ENCODE results near the gene NR2F6.
"Not testable (repeated sequence)": the region's sequence is repeated elsewhere in the genome, so short reads cannot be mapped to it uniquely, and the experiment has no call there.

Gene NR2F6

DNA sequence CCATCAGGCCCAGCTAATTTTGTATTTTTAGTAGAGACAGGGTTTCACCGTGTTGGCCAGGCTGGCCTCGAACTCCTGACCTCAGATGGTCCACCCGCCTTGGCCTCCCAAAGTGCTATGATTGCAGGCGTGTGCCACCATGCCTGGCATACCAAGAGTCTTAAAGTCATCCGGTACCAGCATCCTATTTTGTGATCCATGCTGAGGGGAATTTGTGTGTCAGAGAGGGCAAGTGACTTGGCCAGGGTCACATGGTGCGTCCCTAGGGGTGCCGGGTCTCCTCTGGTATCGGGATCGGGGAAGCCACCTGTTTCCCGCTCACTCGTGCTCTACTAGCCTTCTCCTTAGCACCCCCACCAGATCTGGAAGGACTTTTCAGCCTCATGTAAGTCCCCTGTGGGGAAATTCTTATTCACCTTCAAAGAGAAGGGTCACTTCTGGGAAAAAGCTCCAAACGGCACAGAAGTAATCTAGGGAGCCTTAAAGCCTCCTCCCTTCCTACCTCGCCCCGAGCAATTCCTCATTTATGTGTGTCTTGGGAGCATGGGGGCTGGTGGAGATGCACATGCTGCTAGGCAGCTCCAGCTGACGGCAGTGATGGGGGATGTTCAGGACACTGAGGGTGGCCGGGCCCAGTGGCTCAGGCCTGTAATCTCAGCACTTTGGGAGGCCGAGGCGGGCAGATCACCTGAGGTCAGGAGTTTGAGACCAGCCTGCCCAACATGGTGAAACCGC lies 29.9 kb upstream of the NR2F6 start:
- no peaks in the 10 kb centered on the region for H3K9me2 ChIP-seq (replicated peaks; ENCODE audit: low read depth, low read length)
- peaks cover 25% of the 10 kb centered on the region; the same call in 1 of the 2 replicates for H3K36me3 ChIP-seq (ENCODE audit: insufficient read depth, low read length)
- H3K79me2 ChIP-seq (ENCODE audit: insufficient read depth, low read length): no peaks in the 10 kb centered on the region
- no peaks in the 10 kb centered on the region for H3K27me3 ChIP-seq (ENCODE audit: insufficient read depth, low read length, poor library complexity, severe bottlenecking)
- no peaks in the 10 kb centered on the region for H4K20me1 ChIP-seq (ENCODE audit: insufficient read depth, low read length, poor library complexity, severe bottlenecking)
- no peak overlapping the region for H2AFZ ChIP-seq (ENCODE audit: low read length)
- no peaks in the 10 kb centered on the region for H3K4me1 ChIP-seq (ENCODE audit: insufficient read depth, low read length, poor library complexity, severe bottlenecking)
- H3K4me2 ChIP-seq (ENCODE audit: low read depth, low read length, poor library complexity, severe bottlenecking): no peak overlapping the region
- no peaks in the 10 kb centered on the region for H3F3A ChIP-seq (ENCODE audit: low read depth)
- H3K4me3 ChIP-seq (ENCODE audit: low read length, poor library complexity, severe bottlenecking): no peak overlapping the region
- H3K9ac ChIP-seq (ENCODE audit: low read depth, low read length, poor library complexity, severe bottlenecking): no peak overlapping the region
- TF ChIP-seq, protein P1, sequence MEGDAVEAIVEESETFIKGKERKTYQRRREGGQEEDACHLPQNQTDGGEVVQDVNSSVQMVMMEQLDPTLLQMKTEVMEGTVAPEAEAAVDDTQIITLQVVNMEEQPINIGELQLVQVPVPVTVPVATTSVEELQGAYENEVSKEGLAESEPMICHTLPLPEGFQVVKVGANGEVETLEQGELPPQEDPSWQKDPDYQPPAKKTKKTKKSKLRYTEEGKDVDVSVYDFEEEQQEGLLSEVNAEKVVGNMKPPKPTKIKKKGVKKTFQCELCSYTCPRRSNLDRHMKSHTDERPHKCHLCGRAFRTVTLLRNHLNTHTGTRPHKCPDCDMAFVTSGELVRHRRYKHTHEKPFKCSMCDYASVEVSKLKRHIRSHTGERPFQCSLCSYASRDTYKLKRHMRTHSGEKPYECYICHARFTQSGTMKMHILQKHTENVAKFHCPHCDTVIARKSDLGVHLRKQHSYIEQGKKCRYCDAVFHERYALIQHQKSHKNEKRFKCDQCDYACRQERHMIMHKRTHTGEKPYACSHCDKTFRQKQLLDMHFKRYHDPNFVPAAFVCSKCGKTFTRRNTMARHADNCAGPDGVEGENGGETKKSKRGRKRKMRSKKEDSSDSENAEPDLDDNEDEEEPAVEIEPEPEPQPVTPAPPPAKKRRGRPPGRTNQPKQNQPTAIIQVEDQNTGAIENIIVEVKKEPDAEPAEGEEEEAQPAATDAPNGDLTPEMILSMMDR (conservative IDR thresholded peaks at IDR 0.05; ENCODE audit: low read length): no peak
- no peak for TF ChIP-seq EZH2phosphoT487 (IDR thresholded peaks at IDR 0.05; ENCODE audit: borderline replicate concordance)
- H3K9me3 ChIP-seq (ENCODE audit: insufficient read depth, low read depth, low read length): no peaks in the 10 kb centered on the region

GRCh38 chr19:17274892-17275291 lies 29.2 kb upstream of the NR2F6 start:
- H3F3A ChIP-seq (ENCODE audit: low read depth); H2AFZ ChIP-seq (ENCODE audit: low read length); H3K9ac ChIP-seq (ENCODE audit: low read depth, low read length, poor library complexity, severe bottlenecking); H4K20me1 ChIP-seq (ENCODE audit: insufficient read depth, low read length, poor library complexity, severe bottlenecking); H3K79me2 ChIP-seq (ENCODE audit: insufficient read depth, low read length); H3K9me3 ChIP-seq (ENCODE audit: insufficient read depth, low read depth, low read length); H3K4me2 ChIP-seq (ENCODE audit: low read depth, low read length, poor library complexity, severe bottlenecking); H3K27me3 ChIP-seq (ENCODE audit: insufficient read depth, low read length, poor library complexity, severe bottlenecking); H3K9me2 ChIP-seq (replicated peaks; ENCODE audit: low read depth, low read length); H3K4me3 ChIP-seq (ENCODE audit: low read length, poor library complexity, severe bottlenecking); H3K4me1 ChIP-seq (ENCODE audit: insufficient read depth, low read length, poor library complexity, severe bottlenecking): not testable (repeated sequence)
- peaks cover 25% of the 10 kb centered on the region; the same call in 1 of the 2 replicates for H3K36me3 ChIP-seq (ENCODE audit: insufficient read depth, low read length)

DNA sequence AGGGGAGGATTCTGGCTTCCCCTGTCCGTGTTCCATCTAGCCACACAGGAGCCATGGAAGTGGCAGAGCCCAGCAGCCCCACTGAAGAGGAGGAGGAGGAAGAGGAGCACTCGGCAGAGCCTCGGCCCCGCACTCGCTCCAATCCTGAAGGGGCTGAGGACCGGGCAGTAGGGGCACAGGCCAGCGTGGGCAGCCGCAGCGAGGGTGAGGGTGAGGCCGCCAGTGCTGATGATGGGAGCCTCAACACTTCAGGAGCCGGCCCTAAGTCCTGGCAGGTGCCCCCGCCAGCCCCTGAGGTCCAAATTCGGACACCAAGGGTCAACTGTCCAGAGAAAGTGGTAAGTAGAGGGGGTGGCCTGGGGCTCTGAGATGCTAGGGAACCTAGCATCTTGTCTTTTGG lies 23.0 kb upstream of the NR2F6 start:
- peaks cover 8% of the 10 kb centered on the region for H3K4me1 ChIP-seq (ENCODE audit: insufficient read depth, low read length, poor library complexity, severe bottlenecking)
- no peak for TF ChIP-seq EZH2phosphoT487 (IDR thresholded peaks at IDR 0.05; ENCODE audit: borderline replicate concordance)
- TF ChIP-seq, protein P1 (conservative IDR thresholded peaks at IDR 0.05; ENCODE audit: low read length): no peak
- no peaks in the 10 kb centered on the region for H3F3A ChIP-seq (ENCODE audit: low read depth)
- H3K9me3 ChIP-seq (ENCODE audit: insufficient read depth, low read depth, low read length): no peaks in the 10 kb centered on the region
- H2AFZ ChIP-seq (ENCODE audit: low read length): no peak overlapping the region
- no peaks in the 10 kb centered on the region for H3K9me2 ChIP-seq (replicated peaks; ENCODE audit: low read depth, low read length)
- no peaks in the 10 kb centered on the region for H3K27me3 ChIP-seq (ENCODE audit: insufficient read depth, low read length, poor library complexity, severe bottlenecking)
- H3K36me3 ChIP-seq (ENCODE audit: insufficient read depth, low read length): peaks cover 7% of the 10 kb centered on the region; the same call in 1 of the 2 replicates
- no peaks in the 10 kb centered on the region for H4K20me1 ChIP-seq (ENCODE audit: insufficient read depth, low read length, poor library complexity, severe bottlenecking)
- peak overlapping the region; percentile 95 for H3K4me2 ChIP-seq (ENCODE audit: low read depth, low read length, poor library complexity, severe bottlenecking)
- peaks cover 20% of the 10 kb centered on the region for H3K79me2 ChIP-seq (ENCODE audit: insufficient read depth, low read length)
- peak overlapping the region; percentile 38 for H3K4me3 ChIP-seq (ENCODE audit: low read length, poor library complexity, severe bottlenecking)
- H3K9ac ChIP-seq (ENCODE audit: low read depth, low read length, poor library complexity, severe bottlenecking): no peak overlapping the region
